H1 (cell line): ENCODE data around the gene GNA12. TPM values are rescaled to one million over a fixed set of nuclear protein-coding genes. Genes with fewer than 3 reads are reported as not detected.
"Not testable (repeated sequence)": the region's sequence is repeated elsewhere in the genome, so short reads cannot be mapped to it uniquely, and the experiment has no call there.

Experiments
- CTCF ChIA-PET: fragments of 300-600 bp; sonication (Branson Sonifier 250); formaldehyde crosslinking; loops from one replicate; lab custom pipeline; 2021; ENCODE audit not compliant: partially characterized antibody; lab: Charles Lee
- POLR2A ChIA-PET: fragments of 300-600 bp; sonication (Branson Sonifier 250); formaldehyde crosslinking; loops from one replicate; lab custom pipeline; 2021; ENCODE audit warnings: inconsistent platforms; ENCODE audit not compliant: partially characterized antibody; lab: Charles Lee
- DNase-seq, 2 experiments: peaks; one replicate each; pipeline versions ENCODE4 v3.0.0 to v3.0.0-alpha.2; 2010 to 2022; ENCODE audit warnings: low spot score in 2 of 2, low read depth in 1 of 2, mixed read lengths in 1 of 2
- FAIRE-seq: peaks from 2 replicates; lab custom pipeline; 2011; peaks lifted over from hg19 to GRCh38; lab: Jason Lieb, UNC
- H2AFZ ChIP-seq: 2 replicates; pipeline ENCODE4 v1.8.1; 2012; ENCODE audit warnings: low read length, inconsistent platforms
- H2AK5ac ChIP-seq: 2 replicates; pipeline ENCODE4 v1.6.1; 2013; ENCODE audit warnings: low read depth, low read length
- H2BK120ac ChIP-seq: replicated peaks from 2 replicates; pipeline ENCODE3; 2013; ENCODE audit warnings: low read depth, low read length, inconsistent platforms
- H2BK12ac ChIP-seq: 2 replicates; pipeline ENCODE4 v1.6.1; 2013; ENCODE audit warnings: low read depth, low read length
- H2BK15ac ChIP-seq: 2 replicates; pipeline ENCODE4 v1.6.1; 2013; ENCODE audit warnings: low read length
- H2BK20ac ChIP-seq: 2 replicates; pipeline ENCODE4 v1.6.1; 2013; ENCODE audit warnings: low read length
- H2BK5ac ChIP-seq: 2 replicates; pipeline ENCODE4 v1.6.1; 2013; ENCODE audit warnings: low read depth, low read length
- H3K14ac ChIP-seq: 2 replicates; pipeline ENCODE4 v1.6.1; 2013; ENCODE audit warnings: inconsistent platforms; ENCODE audit not compliant: insufficient read length
- H3K18ac ChIP-seq: 2 replicates; pipeline ENCODE4 v1.6.1; 2013; ENCODE audit warnings: low read length; ENCODE audit errors: extremely low read depth
- H3K23ac ChIP-seq: 2 replicates; pipeline ENCODE4 v1.6.1; 2013; ENCODE audit warnings: inconsistent platforms; ENCODE audit not compliant: insufficient read length
- H3K23me2 ChIP-seq: 2 replicates; pipeline ENCODE4 v1.6.1; 2013; ENCODE audit warnings: low read depth, low read length
- H3K27ac ChIP-seq: 2 replicates; pipeline ENCODE4 v1.6.1; 2011; ENCODE audit warnings: low read depth, low read length, inconsistent platforms
- H3K27me3 ChIP-seq, 4 experiments: replicated peaks in 1 of 4; 1 replicate in 1 of 4; 2 replicates in 3 of 4; pipeline versions ENCODE4 v1.6.1 to v1.8.1; 2011 to 2013; ENCODE audit warnings: low read length in 3 of 4, mild to moderate bottlenecking in 3 of 4, inconsistent platforms in 2 of 4, mixed read lengths in 2 of 4, moderate library complexity in 1 of 4; ENCODE audit not compliant: control insufficient read depth in 3 of 4, insufficient read depth in 3 of 4; ENCODE audit errors: extremely low read depth in 1 of 4
- H3K36me3 ChIP-seq, 4 experiments: 2 replicates each; pipeline versions ENCODE4 v1.6.1 to v1.8.1; 2011 to 2013; ENCODE audit warnings: mild to moderate bottlenecking in 4 of 4, low read length in 3 of 4, moderate library complexity in 2 of 4, control low read depth in 1 of 4, inconsistent platforms in 1 of 4; ENCODE audit not compliant: insufficient read depth in 4 of 4, control insufficient read depth in 2 of 4
- H3K4ac ChIP-seq: replicated peaks from 2 replicates; pipeline ENCODE3; 2013; ENCODE audit warnings: low read length, low read depth, mixed read lengths, inconsistent platforms; ENCODE audit not compliant: insufficient read length
- H3K4me1 ChIP-seq, 4 experiments: replicated peaks in 1 of 4; 1 replicate in 1 of 4; 2 replicates in 3 of 4; pipeline versions ENCODE4 v1.6.1 to v1.8.1; 2011 to 2013; ENCODE audit warnings: low read length in 3 of 4, inconsistent platforms in 2 of 4, mixed read lengths in 1 of 4; ENCODE audit not compliant: insufficient read depth in 4 of 4, control insufficient read depth in 3 of 4
- H3K4me2 ChIP-seq, 2 experiments: 2 replicates each; pipeline versions ENCODE4 v1.6.1 to v1.8.1; 2011 to 2013; ENCODE audit warnings: low read depth in 2 of 2, low read length in 2 of 2, control low read depth in 1 of 2, inconsistent platforms in 1 of 2, mild to moderate bottlenecking in 1 of 2; ENCODE audit not compliant: insufficient read depth in 1 of 2
- H3K4me3 ChIP-seq, 4 experiments: fragments of 200-600, 300-600 bp in 1 of 4; sonication (generic), shearing (Covaris generic), sonication (Bioruptor Twin) in 1 of 4; 2 replicates each; pipeline versions ENCODE4 v1.5.1 to v1.8.1; 2011 to 2016; ENCODE audit warnings: low read length in 4 of 4, low read depth in 3 of 4, control low read depth in 2 of 4, inconsistent platforms in 2 of 4, mild to moderate bottlenecking in 2 of 4, mixed read lengths in 1 of 4, moderate library complexity in 1 of 4; ENCODE audit not compliant: insufficient read depth in 2 of 4; ENCODE audit errors: extremely low read depth in 1 of 4
- H3K56ac ChIP-seq: replicated peaks from 2 replicates; pipeline ENCODE3; 2013; ENCODE audit warnings: low read depth, mild to moderate bottlenecking, mixed read lengths, low read length, inconsistent platforms; ENCODE audit not compliant: insufficient read length
- H3K79me1 ChIP-seq: 2 replicates; pipeline ENCODE4 v1.6.1; 2013; ENCODE audit warnings: low read depth, low read length, control low read depth
- H3K79me2 ChIP-seq, 2 experiments: 2 replicates each; pipeline versions ENCODE4 v1.6.1 to v1.8.1; 2012 to 2013; ENCODE audit warnings: low read length in 2 of 2, mild to moderate bottlenecking in 2 of 2, inconsistent platforms in 1 of 2; ENCODE audit not compliant: insufficient read depth in 2 of 2, control insufficient read depth in 1 of 2
- H3K9ac ChIP-seq, 4 experiments: replicated peaks in 1 of 4; 1 replicate in 1 of 4; 2 replicates in 3 of 4; pipeline versions ENCODE4 v1.6.1 to v1.8.1; 2011 to 2013; ENCODE audit warnings: low read depth in 3 of 4, low read length in 3 of 4, control low read depth in 2 of 4, mild to moderate bottlenecking in 2 of 4, moderate library complexity in 2 of 4, inconsistent platforms in 1 of 4; ENCODE audit errors: extremely low read depth in 1 of 4
- H3K9me3 ChIP-seq, 2 experiments: 2 replicates each; pipeline versions ENCODE4 v1.6.1 to v1.8.1; 2012 to 2013; ENCODE audit warnings: mild to moderate bottlenecking in 2 of 2, moderate library complexity in 2 of 2, control low read depth in 1 of 2, inconsistent platforms in 1 of 2, low read depth in 1 of 2, low read length in 1 of 2, mixed read lengths in 1 of 2; ENCODE audit not compliant: insufficient read depth in 2 of 2
- H4K20me1 ChIP-seq, 2 experiments: replicated peaks in 1 of 2; 2 replicates each; pipeline versions ENCODE3 to v1.8.1; 2011 to 2013; ENCODE audit warnings: inconsistent platforms in 2 of 2, low read length in 2 of 2, mild to moderate bottlenecking in 1 of 2; ENCODE audit not compliant: insufficient read depth in 2 of 2, control insufficient read depth in 1 of 2
- H4K5ac ChIP-seq: 2 replicates; pipeline ENCODE4 v1.6.1; 2013; ENCODE audit warnings: low read length, low read depth, mixed read lengths, inconsistent platforms; ENCODE audit not compliant: insufficient read length
- H4K8ac ChIP-seq: 2 replicates; pipeline ENCODE4 v1.8.0; 2013; ENCODE audit warnings: mild to moderate bottlenecking, moderate library complexity, low read length, inconsistent platforms; ENCODE audit not compliant: insufficient read depth; ENCODE audit errors: extremely low read depth
- H4K91ac ChIP-seq: replicated peaks from 2 replicates; pipeline ENCODE3; 2013; ENCODE audit warnings: low read length, mixed read lengths, inconsistent platforms; ENCODE audit not compliant: insufficient read length
- WGBS, 2 experiments: shearing (Covaris generic) in 1 of 2; methylation state at CpG; one replicate each; pipeline versions ENCODE4 v1.1.6 to v1.1.7; 2013 to 2015; ENCODE audit warnings: low lambda C conversion rate in 2 of 2, mixed read lengths in 2 of 2, inconsistent platforms in 1 of 2, low coverage in 1 of 2, missing lambda C conversion rate in 1 of 2; ENCODE audit not compliant: insufficient replicate concordance in 2 of 2, insufficient coverage in 1 of 2, insufficient read length in 1 of 2; ENCODE audit errors: extremely low coverage in 1 of 2, missing lambda C conversion rate in 1 of 2; 5-methylcytosine and 5-hydroxymethylcytosine counted together
- polyA plus RNA-seq, 7 experiments: library from polyadenylated mRNA; depleted of rRNA in 3 of 7; stranded (reverse) in 5 of 7; unstranded in 2 of 7; fragments of >200 nt in 5 of 7; fragments of 200-250 nt in 2 of 7; gene quantifications; 1 replicate in 5 of 7; 2 replicates in 1 of 7; 4 replicates in 1 of 7; pipeline versions ENCODE4 v1.2.1 to v1.2.3, GENCODE V29; 2011 to 2013; ENCODE audit warnings: missing spikeins in 2 of 7, mixed read lengths in 2 of 7
- total RNA-seq: library from RNA; stranded (reverse); fragmentation: NEBNext Ultra II Directional; extraction: Animal tissue kit (Norgen Biotek cat#: 25700); gene quantifications from 2 replicates; pipeline ENCODE4 v1.2.1, GENCODE V29; 2021

Gene GNA12
- total and polyA plus RNA-seq, 2 of the 8 experiments (the other 6 are each of a cell fraction or from before 2014, with no cell fraction given), result 96.5 to 109 TPM

DNA sequence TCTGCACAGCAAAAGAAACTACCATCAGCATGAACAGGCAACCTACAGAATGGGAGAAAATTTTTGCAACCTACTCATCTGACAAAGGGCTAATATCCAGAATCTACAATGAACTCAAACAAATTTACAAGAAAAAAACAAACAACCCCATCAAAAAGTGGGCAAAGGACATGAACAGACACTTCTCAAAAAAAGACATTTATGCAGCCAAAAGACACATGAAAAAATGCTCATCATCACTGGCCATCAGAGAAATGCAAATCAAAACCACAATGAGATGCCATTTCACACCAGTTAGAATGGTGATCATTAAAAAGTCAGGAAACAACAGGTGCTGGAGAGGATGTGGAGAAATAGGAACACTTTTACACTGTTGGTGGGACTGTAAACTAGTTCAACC, 95.4 kb downstream of the GNA12 start:
- H2AFZ ChIP-seq, H3K23ac ChIP-seq, H4K91ac ChIP-seq, H3K4ac ChIP-seq, H3K14ac ChIP-seq, H4K20me1 ChIP-seq, H3K27me3 ChIP-seq, H3K23me2 ChIP-seq, H2BK15ac ChIP-seq, H3K9ac ChIP-seq, DNase-seq, H2BK20ac ChIP-seq, H4K5ac ChIP-seq, H2BK120ac ChIP-seq, H2BK12ac ChIP-seq, H3K79me1 ChIP-seq, H2BK5ac ChIP-seq, FAIRE-seq, H3K4me1 ChIP-seq, H3K36me3 ChIP-seq, H3K9me3 ChIP-seq, POLR2A ChIA-PET, H3K18ac ChIP-seq, H3K56ac ChIP-seq, H2AK5ac ChIP-seq, H3K4me3 ChIP-seq, H4K8ac ChIP-seq, CTCF ChIA-PET, H3K4me2 ChIP-seq, H3K27ac ChIP-seq: not testable (repeated sequence)
- peaks cover 0 to 49% of the 10 kb centered on the region in 2 experiments; a peak in 3 of 4 replicates for H3K79me2 ChIP-seq

DNA sequence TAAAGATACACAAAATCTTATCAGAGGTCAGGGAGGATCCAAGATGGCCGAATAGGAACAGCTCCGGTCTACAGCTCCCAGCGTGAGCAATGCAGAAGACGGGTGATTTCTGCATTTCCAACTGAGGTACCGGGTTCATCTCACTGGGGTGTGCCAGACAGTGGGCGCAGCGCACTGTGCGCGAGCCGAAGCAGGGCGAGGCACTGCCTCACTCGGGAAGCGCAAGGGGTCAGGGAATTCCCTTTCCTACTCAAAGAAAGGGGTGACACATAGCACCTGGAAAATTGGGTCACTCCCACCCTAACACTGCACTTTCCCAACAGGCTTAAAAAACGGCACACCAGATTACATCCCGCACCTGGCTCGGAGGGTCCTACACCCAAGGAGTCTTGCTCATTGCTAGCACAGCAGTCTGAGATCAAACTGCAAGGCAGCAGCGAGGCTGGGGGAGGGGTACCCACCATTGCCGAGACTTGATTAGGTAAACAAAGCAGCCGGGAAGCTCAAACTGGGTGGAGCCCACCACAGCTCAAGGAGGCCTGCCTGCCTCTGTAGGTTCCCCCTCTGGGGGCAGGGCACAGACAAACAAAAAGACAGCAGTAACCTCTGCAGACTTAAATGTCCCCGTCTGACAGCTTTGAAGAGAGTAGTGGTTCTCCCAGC, 100.5 kb downstream of the GNA12 start:
- H2AK5ac ChIP-seq, H3K4me3 ChIP-seq, H4K8ac ChIP-seq, H3K9ac ChIP-seq, H3K4me1 ChIP-seq, H2BK15ac ChIP-seq, H3K56ac ChIP-seq, H3K27ac ChIP-seq, H4K91ac ChIP-seq, H3K4ac ChIP-seq, H3K9me3 ChIP-seq, H3K23ac ChIP-seq, FAIRE-seq, H2BK5ac ChIP-seq, H3K18ac ChIP-seq, H3K14ac ChIP-seq, H4K5ac ChIP-seq, H2BK12ac ChIP-seq, H2BK120ac ChIP-seq, H3K79me1 ChIP-seq, H4K20me1 ChIP-seq, H3K4me2 ChIP-seq, H2AFZ ChIP-seq, H3K27me3 ChIP-seq, H3K23me2 ChIP-seq, H2BK20ac ChIP-seq: not testable (repeated sequence)
- Histone ChIP-seq H3K79me2 (peaks cover 0 to 47% of the 10 kb centered on the region in 2 experiments; a peak in 2 of 4 replicates), H3K36me3 (peaks cover 0 to 11% (median 0%) of the 10 kb centered on the region in 4 experiments; a peak in 1 of 8 replicates)
- WGBS, 2 experiments, result 95% methylated on average over 20 of the region's 20 CpGs; no CpG with 5 or more reads in 1 of the 2 experiments
- peak in 1 of 2 experiments; percentile 33 for DNase-seq
- CTCF ChIA-PET, result interaction anchor here (0.6 to 1.2 kb wide), 2 partner anchors 25 to 34 kb away, joined by 3 to 4 read pairs; no protein-coding TSS in a partner anchor
- POLR2A ChIA-PET, result interaction anchor here (1.0 kb wide), 1 partner anchor 10 kb away, joined by 3 read pairs; no protein-coding TSS in a partner anchor
